NCI-H1436 treated with DMSO at 0.1 percent for 48 hours (cell line): ENCODE data around the gene CDC7.
"Not testable (repeated sequence)": the region's sequence is repeated elsewhere in the genome, so short reads cannot be mapped to it uniquely, and the experiment has no call there.

ENCODE experiments used
- DNase-seq: peaks from one replicate; lab custom pipeline; 2025; lab: John Stamatoyannopoulos, UW

CDC7 gene

DNA sequence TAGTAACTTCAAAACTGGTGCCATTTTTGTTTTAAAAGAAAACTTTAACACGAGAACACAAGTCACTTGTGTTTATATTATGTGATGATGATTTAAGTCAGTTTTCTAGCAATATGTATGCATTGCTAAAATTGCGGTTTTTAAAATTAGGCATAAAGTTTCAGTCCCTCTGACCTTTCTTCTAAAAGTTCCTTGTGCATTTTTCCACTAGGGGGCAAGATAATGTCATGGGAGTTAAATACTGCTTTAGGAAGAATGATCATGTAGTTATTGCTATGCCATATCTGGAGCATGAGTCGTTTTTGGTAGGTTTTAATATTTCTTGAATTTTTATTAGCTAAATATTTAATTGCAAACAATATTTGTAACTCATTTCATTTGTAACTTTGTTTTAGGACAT, 10.7 kb downstream of the CDC7 start:
- DNase-seq = no peak

DNA sequence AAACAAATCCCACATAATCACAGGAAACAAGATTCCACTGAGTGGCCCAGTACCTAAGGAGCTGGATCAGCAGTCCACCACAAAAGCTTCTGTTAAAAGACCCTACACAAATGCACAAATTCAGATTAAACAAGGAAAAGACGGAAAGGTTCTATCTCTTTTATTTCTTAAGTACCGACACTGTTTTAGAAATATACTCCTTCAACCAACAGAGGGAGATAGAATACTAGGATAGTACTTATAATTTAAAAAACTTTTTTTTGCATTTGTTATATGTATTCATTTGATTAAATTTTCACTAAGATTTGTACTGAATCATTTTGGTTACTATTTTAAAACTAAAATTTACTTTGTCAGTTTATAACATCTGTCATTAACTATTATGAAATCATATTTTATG, 12.5 kb downstream of the CDC7 start:
- DNase-seq = no peak

DNA sequence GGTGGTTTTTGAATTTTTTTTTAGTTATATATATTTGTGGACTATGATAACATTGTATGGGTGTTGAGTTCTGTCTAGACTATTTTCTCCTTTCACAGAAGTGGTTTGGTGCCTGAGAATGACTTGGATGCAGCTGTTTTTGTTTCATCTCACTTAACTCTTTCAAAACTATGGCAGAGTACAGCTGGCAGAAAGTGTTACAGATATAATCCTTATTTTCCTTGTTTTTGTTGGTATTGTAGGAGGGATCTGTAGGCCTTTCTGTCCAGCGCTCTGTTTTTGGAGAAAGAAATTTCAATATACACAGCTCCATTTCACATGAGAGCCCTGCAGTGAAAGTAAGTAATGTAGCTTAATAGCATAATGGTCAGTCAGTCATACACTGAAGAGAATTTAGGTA, 13.1 kb downstream of the CDC7 start:
- no peak for DNase-seq

DNA sequence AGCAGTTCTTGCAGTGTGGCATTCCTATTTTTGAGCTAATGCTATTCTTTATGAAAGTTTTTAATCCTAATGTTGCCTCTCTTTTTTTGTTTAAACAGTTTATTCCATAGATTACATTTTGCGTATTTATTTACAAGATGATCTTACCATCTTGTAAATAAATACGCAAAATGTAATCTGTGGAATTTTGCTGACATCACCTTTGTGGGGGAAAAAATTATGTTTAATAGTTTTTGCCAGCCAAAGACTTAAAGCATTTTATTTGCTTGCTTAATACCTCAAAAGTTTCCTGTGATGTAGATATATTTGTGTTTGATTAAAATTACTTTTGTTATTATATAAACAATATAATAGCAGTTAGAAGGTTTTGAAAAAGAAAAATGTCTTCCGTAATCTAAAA, 15.3 kb downstream of the CDC7 start:
- no peak for DNase-seq

DNA sequence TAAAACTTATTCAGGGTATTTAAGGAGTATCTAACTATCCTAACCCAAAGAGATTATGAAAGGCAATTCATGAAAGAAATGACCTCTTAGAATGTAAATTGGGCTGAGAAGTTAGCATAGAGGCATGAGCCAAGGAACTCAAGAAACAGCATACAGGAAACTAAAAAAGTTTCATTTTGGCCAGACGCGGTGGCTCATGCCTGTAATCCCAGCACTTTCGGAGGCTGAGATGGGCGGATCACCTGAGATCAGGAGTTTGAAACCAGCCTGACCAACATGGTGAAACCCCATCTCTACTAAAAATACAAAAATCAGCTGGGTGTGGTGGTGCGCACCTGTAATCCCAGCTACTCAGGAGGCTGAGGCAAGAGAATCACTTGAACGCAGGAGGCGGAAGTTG, 16.0 kb downstream of the CDC7 start:
- DNase-seq = not testable (repeated sequence)

DNA sequence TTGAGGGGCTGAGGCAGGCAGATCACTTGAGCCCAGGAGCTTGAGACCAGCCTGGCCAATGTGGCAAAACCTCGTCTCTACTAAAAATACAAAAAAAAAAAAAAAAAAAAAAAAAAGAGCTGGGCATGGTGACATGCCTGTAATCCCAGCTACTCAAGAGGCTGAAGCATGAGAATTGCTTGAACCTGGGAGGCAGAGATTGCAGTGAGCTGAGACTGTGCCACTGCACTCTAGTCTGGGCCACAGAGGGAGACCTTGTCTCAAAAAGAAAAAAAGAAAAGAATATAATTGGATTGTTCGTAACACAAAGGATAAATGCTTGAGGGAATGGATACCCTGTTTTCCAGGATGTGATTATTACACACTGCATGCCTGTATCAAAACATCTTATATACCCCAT, 18.5 kb downstream of the CDC7 start:
- DNase-seq = not testable (repeated sequence)

DNA sequence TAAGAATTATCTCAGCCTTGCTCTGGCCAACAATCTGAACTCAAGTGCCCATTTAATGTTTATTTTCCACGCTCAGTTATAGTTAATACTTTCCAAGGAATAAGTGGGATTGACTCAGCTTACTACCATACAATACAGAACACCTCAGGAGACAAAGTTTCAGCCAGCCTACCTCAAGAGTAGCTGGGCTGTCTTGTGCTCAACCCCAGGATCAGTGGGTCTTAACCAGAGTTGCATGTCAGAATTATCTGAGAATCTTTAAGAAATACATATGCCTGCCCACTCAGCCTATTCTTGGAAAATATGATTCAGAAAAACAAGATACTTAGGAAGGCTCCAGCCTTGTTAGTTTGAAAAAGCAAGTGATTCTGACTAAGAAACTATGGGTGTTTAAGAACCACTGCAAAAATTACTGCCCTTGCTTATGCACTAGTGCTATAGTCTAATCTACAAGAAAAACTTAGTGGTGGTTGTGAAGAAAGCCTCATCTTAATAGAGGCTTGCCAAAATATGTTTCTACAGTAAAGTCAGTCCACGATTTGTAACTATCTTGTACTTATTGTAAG, 20.4 kb downstream of the CDC7 start:
- DNase-seq = no peak

DNA sequence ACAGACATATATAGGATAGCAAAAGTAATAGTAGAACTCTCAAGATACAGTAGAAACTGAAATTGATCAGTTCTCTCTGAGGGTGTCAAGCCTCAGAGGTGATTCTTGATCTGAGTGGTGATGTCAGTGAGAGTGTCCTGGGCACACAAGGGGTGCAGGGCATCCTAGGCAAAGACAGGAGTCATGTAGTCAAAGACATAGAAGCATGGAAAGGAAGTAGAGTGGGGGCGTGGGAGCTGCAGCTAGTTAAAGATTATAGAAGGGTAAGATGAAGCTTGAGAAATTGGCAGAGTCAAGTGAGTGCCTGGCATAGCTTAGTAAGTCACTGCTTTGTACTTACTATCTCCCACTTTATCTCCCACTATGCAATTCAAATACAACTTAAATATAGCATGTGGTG, 22.8 kb downstream of the CDC7 start:
- DNase-seq = no peak

DNA sequence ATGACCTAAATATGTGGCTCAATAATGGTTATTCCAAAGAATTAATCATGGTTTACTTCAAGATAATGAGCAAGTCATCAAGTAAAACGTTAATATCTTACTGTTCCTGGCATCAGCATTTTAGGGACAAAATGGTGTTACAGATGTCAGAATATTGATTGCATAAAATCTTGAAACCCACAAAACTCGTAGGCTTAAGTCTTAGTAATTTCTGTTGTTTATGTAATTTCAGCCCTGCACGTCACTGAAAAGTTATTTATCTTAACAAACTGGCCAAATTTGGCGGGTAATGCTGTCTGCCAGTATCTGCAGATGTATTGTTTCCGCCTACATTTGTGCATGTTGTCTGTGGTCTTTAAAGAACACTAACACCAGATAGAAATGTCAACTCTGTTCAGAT, 25.8 kb downstream of the CDC7 start:
- DNase-seq = no peak

DNA sequence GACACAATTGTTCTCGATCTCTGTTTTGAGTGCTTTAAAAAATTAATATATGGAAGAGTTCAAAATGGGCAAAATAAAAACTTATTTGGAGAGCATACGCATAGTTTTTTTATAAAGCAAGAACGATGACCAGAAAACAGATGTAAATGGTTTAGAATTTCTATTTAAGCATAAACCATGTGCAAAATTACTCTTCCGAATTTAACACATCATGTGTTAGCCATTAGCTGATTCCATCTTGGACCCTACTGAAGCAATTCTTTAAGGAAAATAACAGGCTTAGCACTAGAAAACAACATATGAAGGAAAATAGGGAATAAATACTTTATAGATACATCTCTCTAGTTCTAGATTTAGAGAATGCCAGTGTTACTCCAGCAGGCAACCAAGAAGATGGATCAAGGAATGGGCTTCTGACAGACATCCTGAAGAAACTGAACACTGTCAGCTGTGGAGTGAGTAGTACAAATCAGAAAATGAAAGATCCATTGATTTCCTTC, 26.7 kb downstream of the CDC7 start:
- no peak for DNase-seq

DNA sequence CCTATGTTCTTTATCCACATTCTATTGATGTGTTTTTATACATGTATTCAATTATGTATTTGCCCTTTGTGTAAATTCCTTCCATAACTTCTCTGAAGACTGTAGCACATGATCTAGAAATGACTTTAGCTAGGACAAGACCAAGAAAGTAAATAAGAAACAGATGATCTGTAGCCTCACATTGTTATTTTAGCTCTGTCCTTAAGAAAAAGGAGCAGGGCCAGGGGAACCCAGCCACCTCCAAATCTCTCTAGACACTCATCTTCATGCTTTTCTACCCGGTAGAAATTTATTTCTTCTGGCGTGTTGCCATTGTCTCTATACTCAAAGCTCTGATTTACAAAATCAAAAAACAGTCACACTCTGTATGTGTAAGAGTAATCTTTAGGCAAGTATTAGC, 27.1 kb downstream of the CDC7 start:
- no peak for DNase-seq

DNA sequence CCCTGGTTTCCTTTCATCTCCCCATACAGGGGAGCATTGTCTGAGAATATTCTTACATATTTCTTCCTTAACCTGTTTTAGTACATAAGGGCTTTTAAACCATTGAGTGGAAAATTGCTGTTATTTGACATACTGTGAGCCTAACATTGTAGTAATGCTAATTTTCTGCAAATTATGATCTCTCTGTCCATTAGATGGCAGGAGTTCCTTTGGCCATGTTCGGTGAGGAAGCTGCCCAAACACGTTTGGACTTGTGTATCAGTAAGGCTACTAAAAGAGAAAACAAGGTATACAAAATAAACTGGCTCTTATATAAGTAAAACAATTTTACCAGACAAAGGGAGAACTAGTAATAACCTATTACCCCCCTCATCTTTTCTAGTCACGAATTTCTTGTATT, 29.2 kb downstream of the CDC7 start:
- no peak for DNase-seq

DNA sequence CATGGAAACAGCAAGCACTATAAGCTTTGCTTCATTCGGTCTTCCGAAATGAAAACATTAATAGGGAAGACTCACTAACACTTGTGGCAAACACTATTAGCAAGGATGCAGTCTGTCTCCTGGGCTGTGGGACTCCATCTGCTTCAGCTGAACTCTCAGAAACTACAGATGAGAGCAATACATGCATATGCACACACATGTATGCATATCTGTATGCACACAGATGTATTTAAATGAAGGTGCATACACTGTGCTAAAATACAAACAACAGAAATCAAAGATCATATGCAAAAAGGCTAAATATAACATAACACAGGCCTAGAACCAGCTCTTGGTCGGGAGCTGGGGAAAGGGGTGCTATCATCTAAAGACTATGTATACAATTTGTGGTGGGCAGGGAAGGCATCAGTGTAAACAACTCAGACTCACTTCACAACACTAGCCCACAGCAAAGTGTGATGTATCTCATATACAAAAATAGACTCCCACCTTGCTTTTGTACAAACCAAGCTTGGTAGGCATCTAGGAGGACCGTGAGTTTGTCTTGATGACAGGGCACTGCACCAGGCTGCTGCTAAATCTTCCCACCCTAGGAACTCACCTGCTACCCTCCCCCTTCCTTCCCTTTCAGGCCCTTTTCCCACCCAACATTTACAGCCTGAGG, 32.8 kb downstream of the CDC7 start:
- no peak for DNase-seq

DNA sequence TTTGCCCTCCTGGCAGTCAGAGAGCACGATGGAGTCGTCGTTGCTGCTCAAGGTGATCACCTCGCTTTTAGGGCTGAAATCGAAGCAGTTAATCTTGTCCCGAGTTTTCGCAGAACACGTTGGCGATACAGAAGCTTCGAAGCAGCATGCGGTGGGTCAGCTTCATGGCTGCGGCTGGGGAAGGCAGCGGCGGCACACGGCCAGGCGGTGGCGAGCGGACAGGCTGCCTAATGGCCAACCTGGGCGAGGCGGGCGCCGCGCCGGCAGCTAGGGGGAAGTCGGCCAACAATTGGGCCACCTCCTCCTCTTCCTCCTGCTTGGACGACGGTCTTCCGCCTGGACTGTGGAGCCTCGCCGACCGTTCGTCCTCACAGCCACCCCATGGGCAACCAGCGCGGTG, 34.8 kb downstream of the CDC7 start:
- DNase-seq = no peak

DNA sequence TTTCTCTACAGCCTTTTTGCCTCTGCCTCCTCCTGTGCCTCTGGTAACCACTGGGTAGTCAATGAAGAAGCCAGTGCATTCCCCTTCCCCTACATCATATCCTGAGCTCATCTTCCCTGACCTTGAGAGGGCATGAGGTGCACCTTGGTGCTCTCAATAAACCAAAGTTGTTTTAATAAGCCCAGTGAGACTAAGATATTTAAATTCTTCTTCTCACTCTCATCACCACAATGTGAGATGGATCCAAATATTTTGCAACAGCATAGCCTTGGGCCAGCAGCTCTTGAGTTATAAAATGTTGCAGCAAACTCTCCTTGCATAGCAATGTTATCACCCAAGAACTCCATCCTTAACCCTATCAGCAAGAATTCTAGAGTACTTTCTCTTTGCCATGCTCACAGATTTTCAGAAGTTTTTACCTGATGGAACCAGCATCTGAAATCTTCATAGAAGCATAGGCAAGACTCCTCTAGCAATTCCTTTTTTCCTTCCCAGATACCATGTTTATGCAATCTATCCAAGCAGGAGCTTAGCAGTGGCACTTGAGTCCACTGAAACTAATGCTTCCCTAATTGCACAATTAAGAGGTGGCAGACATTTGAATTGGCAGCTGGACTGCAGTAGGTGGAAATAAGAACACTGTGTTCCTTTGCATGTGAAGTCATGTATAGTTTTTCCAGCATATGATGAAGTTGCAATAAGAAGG, 36.8 kb downstream of the CDC7 start:
- DNase-seq = no peak

DNA sequence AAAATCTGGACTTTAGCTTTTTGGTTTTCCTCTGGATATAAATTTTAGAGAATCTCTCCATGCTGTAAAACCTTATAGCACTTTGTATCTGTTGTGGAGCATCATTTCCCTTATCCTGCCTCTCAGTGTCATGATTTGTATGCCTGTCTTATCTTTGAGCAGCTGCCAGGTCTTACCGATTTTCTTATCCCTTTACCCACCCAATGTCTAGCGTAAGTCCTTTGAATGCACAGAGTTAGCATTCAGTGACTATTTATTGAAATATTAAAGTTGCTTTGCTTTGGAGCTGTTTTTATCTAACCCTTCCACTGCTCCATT, 37.3 kb downstream of the CDC7 start:
- DNase-seq = no peak

DNA sequence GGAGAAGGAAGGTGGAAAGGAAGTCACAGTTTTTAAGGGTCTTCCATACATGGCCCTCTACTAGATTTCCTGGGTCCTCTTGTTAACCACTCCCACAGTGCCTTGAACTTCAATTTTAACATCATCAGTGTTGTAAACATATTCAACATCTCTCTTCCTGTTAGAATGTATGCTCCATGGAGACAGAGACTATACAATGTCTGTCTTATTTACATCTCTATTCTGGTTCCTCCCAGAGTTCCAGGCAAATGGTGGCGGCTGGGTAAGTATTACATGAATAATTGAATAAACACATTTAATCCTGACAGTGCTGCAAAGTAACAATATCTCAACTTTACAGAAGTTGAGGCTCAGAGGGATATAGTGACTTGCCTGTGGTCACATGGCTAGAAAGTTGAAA, 40.3 kb downstream of the CDC7 start:
- DNase-seq = no peak

DNA sequence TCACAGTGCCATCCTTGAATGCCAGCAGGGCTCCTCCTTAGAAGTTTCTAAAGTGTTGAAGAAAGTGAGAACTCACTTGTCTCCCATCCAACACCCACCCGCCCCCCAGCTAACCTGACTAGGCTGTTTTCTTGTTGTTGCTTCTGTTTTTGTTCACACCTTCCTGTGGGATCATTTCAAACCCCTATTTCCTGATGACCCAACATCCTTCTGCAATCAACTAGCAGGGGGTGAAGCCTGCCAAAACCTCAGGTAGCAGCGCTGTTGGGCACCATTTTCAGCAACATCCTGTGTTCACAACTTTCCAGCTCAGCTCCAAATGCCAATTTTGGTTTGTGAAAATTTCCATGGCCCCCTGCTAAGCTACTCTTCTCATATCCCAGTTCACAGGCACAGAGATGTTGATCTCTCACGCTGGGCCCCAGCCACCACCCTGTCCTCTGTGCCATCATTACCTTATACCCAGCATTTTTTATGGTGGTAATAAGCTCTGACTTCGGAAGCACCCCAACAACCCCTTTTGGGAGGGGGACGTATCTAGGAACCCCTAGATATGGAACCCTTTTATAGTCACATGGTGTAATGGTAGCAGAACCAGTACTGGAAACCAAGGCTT, 41.4 kb downstream of the CDC7 start:
- no peak for DNase-seq

DNA sequence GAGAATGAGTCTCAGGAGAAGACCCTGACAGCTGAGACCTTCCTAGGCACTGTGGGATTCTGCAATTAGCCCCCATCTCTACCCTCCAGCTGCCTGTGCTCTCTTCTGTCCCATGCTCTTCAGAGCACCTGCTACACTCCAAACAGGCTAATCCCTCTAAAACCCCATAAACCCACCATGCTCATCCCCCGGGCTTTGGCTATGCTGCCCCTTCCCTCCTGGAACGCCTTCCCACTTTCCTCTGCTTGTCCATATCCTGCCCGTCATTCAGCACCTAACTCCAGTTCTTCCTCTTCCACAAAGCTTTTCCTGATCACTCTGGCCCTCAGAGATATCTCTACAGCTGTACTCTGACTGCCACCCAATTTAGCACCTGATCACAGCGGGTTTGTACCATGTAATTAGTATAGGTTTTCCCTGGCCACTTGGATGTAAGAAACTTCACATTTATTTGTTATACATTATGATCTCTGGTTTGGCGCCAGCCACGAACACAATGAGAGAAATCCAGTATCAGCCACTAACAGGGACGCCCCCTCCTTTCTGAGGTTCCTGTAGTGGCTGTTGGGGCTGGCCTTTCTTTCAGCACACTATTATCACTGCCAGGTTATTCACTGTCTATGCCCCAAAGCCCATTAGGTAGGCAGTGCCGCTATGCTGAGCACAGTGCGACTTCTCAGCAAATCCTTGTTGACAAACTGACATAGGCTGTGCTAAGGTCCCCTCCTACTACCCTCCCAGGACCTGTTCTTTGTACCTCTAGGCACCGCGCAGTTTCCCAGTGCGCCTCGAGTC, 45.1 kb downstream of the CDC7 start:
- no peak for DNase-seq

DNA sequence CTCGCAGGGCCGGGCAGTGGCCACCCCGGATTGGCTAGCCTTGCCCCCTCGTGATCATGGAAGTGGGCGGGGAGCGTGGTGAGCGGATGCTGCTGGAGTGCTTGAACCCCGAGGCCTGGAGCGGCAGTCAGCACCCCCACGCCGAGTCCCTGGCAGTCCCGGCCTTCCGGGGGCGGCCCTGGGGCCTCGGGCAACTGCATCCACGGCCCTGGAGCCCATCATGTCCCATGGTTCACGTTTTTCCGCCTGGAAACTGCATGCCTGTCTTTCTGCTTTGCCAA, 45.6 kb downstream of the CDC7 start:
- no peak for DNase-seq

DNA sequence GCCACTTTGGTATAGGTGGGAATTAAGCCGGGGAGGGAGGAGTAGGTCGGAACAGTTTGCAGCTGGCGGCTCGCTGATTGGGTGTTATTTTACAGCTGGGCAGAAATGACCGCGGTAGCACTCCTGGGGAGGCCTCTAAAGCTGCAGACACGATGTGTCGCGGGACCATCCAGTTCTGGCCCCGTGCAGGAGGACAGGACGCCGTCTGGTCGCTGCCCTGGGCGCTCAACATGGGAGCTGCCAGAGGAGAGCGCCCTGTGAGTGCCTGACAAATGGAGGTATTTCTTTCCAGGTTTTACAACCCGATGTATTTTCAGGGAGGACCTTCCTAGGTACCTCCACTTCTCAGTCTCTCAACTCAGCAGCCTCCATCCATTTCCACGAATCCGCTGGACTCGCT, 46.2 kb downstream of the CDC7 start:
- DNase-seq = no peak

DNA sequence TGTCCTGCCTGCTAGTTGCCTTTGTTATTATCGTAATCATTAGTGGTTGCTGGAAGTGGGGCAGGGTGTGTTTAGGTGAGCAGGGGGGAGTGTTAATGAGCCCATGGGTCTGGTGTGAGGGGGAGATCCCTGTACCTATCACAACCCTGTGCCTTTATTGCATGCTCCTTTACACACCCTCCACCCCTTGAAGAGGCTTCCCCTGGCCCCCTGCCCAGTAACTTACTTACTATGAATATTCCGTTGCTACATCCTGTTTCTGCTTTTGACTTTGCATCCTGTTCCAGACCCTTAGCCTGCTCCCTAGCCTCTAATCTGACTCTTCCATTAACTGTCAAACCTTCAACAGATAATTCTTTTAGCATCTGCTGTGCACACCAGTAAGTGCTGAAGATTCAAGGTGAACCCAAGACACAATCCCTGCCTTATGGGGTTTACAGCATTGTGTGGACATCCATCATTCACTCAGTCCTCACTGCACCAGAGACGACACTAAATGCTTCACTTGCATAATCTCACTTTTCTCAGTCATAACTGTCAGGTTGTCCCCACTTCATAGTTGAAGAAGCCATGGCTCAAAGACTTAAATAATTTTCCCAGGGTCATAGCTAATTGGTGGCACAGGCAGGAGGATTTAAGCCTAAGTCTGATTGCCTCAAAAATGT, 47.9 kb downstream of the CDC7 start:
- DNase-seq = no peak
